Neural progenitor cell (in vitro differentiated cells): ENCODE measurements around the gene UBE2O.

Source experiments
- EZH2 ChIP-seq: fragments of 200-600 bp; sonication (generic); IDR thresholded peaks from 2 replicates; pipeline ENCODE4 v1.6.1; 2017; ENCODE audit warnings: antibody characterized with exemption, mild to moderate bottlenecking, moderate library complexity
- EZH2phosphoT487 ChIP-seq: fragments of 200-600 bp; sonication (generic); IDR thresholded peaks from 2 replicates; pipeline ENCODE4 v1.6.1; 2017; ENCODE audit warnings: antibody characterized with exemption
- TF ChIP-seq, protein P1 (sequence below): fragments of 200-600 bp; sonication (generic); IDR thresholded peaks from 2 replicates; pipeline ENCODE4 v1.5.1; 2017; ENCODE audit warnings: antibody characterized with exemption, mild to moderate bottlenecking

- TF ChIP-seq EZH2phosphoT487: no peak
- TF ChIP-seq, protein P1, sequence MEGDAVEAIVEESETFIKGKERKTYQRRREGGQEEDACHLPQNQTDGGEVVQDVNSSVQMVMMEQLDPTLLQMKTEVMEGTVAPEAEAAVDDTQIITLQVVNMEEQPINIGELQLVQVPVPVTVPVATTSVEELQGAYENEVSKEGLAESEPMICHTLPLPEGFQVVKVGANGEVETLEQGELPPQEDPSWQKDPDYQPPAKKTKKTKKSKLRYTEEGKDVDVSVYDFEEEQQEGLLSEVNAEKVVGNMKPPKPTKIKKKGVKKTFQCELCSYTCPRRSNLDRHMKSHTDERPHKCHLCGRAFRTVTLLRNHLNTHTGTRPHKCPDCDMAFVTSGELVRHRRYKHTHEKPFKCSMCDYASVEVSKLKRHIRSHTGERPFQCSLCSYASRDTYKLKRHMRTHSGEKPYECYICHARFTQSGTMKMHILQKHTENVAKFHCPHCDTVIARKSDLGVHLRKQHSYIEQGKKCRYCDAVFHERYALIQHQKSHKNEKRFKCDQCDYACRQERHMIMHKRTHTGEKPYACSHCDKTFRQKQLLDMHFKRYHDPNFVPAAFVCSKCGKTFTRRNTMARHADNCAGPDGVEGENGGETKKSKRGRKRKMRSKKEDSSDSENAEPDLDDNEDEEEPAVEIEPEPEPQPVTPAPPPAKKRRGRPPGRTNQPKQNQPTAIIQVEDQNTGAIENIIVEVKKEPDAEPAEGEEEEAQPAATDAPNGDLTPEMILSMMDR: no peak
- TF ChIP-seq EZH2: no peak
These were observed 47.9 kb downstream of the UBE2O start for GRCh38 chr17:76404976-76405563.
